Measurements from ENCODE around the gene POLA1.

POLA1 gene

GRCh38 chrX:24838629-24839028, 144.9 kb downstream of the POLA1 start:
- peak; percentile 74; the same call in 2 of the 3 replicates for ATAC-seq
- TF ChIP-seq SNAI2 (CRISPR knock-in tag; IDR thresholded peaks at IDR 0.05) (no peak), ZNF70 (CRISPR knock-in tag; IDR thresholded peaks at IDR 0.05) (no peak)

GRCh38 chrX:24839331-24839730, 145.6 kb downstream of the POLA1 start:
- no peak for ATAC-seq

GRCh38 chrX:24842486-24842885, 148.8 kb downstream of the POLA1 start:
- TF ChIP-seq BACH2 (CRISPR knock-in tag; IDR thresholded peaks at IDR 0.05; ENCODE audit: borderline replicate concordance) (no peak), SNAI2 (CRISPR knock-in tag; IDR thresholded peaks at IDR 0.05) (no peak), ARNTL (CRISPR knock-in tag; IDR thresholded peaks at IDR 0.05; ENCODE audit: borderline replicate concordance, low read depth) (no peak), ISL1 (CRISPR knock-in tag; IDR thresholded peaks at IDR 0.05) (no peak)
- ATAC-seq = no peak

More at GRCh38 chrX:24839331-24839730, 145.6 kb downstream of the POLA1 start:
- TF ChIP-seq CSDC2 (CRISPR knock-in tag; IDR thresholded peaks at IDR 0.05) (no peak), ISL1 (CRISPR knock-in tag; IDR thresholded peaks at IDR 0.05) (no peak), PATZ1 (CRISPR knock-in tag; IDR thresholded peaks at IDR 0.05; ENCODE audit: borderline replicate concordance) (no peak), GLIS3 (CRISPR knock-in tag; IDR thresholded peaks at IDR 0.05) (no peak), ARNTL (CRISPR knock-in tag; IDR thresholded peaks at IDR 0.05; ENCODE audit: borderline replicate concordance, low read depth) (no peak), ZNF70 (CRISPR knock-in tag; IDR thresholded peaks at IDR 0.05) (no peak), ZNF8 (CRISPR knock-in tag; IDR thresholded peaks at IDR 0.05) (no peak), ZNF565 (CRISPR knock-in tag; conservative IDR thresholded peaks at IDR 0.05; ENCODE audit: low read depth) (no peak), ZC3H10 (CRISPR knock-in tag; IDR thresholded peaks at IDR 0.05) (no peak), OSR1 (CRISPR knock-in tag; IDR thresholded peaks at IDR 0.05) (no peak), CSRNP3 (CRISPR knock-in tag; IDR thresholded peaks at IDR 0.05) (no peak), POU6F1 (CRISPR knock-in tag; IDR thresholded peaks at IDR 0.05; ENCODE audit: borderline replicate concordance, low read depth) (no peak), PPARA (CRISPR knock-in tag; IDR thresholded peaks at IDR 0.05; ENCODE audit: borderline replicate concordance) (no peak), SNAI2 (CRISPR knock-in tag; IDR thresholded peaks at IDR 0.05) (no peak), RARB (CRISPR knock-in tag; IDR thresholded peaks at IDR 0.05) (no peak)

- ATAC-seq = no peak
- TF ChIP-seq CSDC2 (CRISPR knock-in tag; IDR thresholded peaks at IDR 0.05) (no peak), RARB (CRISPR knock-in tag; IDR thresholded peaks at IDR 0.05) (no peak), ZNF8 (CRISPR knock-in tag; IDR thresholded peaks at IDR 0.05) (no peak), ARNTL (CRISPR knock-in tag; IDR thresholded peaks at IDR 0.05; ENCODE audit: borderline replicate concordance, low read depth) (no peak), SNAI2 (CRISPR knock-in tag; IDR thresholded peaks at IDR 0.05) (no peak), TOX (CRISPR knock-in tag; IDR thresholded peaks at IDR 0.05; ENCODE audit: borderline replicate concordance) (no peak), ZNF565 (CRISPR knock-in tag; conservative IDR thresholded peaks at IDR 0.05; ENCODE audit: low read depth) (no peak), GLIS3 (CRISPR knock-in tag; IDR thresholded peaks at IDR 0.05) (no peak), CREB5 (CRISPR knock-in tag; IDR thresholded peaks at IDR 0.05; ENCODE audit: low read depth) (no peak), PATZ1 (CRISPR knock-in tag; IDR thresholded peaks at IDR 0.05; ENCODE audit: borderline replicate concordance) (no peak), OSR1 (CRISPR knock-in tag; IDR thresholded peaks at IDR 0.05) (no peak), ZC3H10 (CRISPR knock-in tag; IDR thresholded peaks at IDR 0.05) (no peak), CSRNP3 (CRISPR knock-in tag; IDR thresholded peaks at IDR 0.05) (no peak)
Measured at GRCh38 chrX:24846550-24847150, 152.9 kb downstream of the POLA1 start.
